HG02938 (cell line): ENCODE measurements around the gene PACS2.
"Not testable (repeated sequence)": the region's sequence is repeated elsewhere in the genome, so short reads cannot be mapped to it uniquely, and the experiment has no call there.

ENCODE experiments used
- ATAC-seq: cut with Tn5 transposase; IDR thresholded peaks from one replicate; pipeline ENCODE4 v1.9.1; 2021; ENCODE audit warnings: mild to moderate bottlenecking, moderate library complexity; ENCODE audit not compliant: unreplicated experiment

Gene PACS2

DNA sequence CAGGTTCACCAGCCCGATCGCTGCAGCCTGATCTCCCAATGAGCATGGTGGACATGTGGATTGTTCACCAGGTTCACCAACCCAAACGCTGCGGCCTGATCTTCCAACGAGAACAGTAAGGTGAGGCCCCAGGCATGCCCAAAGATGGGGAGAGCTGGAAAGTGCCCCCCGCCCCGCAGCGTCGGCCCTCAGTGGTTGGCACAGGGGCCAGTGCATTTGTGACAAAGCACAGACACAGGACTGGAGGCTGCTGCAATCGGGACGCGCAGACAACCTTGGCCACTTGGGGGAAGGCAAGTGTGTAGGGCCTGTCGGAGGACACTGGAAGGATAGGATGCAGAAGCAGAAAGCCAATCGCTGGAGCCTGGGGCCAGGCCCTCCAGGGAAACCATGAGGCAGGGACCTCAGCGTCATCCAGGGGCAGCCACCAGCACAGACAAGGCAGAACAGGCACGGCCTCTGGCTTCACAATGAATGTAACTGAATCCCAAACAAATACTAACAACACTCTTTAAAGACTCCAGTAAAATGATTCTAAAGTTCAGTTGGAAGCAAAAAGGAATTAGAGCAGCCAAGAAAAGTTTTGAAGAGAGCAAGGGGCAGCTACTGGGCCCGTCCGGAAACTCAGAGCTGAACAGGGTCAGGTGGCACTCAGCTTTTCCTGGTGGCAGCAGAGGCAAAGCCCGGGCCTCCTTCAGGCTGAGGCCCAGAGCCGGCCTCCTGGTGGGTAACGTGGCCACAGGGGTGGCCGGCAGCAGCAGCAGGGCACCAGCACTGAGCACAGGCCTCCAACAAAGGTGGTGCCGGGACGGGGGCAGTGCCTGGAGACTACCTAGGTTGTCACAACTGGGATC, 27.1 kb upstream of the PACS2 start:
- ATAC-seq = no peak

DNA sequence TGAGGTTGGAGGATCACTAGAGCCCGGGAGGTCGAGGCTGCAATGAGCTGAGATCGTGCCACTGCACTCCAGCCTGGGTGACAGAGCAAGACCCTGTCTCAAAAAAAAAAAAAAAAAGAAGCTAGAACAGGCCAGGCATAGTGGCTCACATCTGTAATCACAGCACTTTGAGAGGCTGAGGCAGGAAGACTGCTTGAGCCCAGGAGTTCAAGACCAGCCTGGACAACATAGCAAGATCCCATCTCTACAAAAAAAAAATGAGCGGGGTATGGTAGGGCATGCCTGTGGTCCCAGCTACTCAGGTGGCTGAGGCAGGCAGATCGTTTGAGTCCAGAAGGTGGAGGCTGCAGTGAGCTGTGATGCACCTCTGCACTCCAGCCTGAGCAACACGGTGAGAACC, 25.6 kb upstream of the PACS2 start:
- ATAC-seq = not testable (repeated sequence)

DNA sequence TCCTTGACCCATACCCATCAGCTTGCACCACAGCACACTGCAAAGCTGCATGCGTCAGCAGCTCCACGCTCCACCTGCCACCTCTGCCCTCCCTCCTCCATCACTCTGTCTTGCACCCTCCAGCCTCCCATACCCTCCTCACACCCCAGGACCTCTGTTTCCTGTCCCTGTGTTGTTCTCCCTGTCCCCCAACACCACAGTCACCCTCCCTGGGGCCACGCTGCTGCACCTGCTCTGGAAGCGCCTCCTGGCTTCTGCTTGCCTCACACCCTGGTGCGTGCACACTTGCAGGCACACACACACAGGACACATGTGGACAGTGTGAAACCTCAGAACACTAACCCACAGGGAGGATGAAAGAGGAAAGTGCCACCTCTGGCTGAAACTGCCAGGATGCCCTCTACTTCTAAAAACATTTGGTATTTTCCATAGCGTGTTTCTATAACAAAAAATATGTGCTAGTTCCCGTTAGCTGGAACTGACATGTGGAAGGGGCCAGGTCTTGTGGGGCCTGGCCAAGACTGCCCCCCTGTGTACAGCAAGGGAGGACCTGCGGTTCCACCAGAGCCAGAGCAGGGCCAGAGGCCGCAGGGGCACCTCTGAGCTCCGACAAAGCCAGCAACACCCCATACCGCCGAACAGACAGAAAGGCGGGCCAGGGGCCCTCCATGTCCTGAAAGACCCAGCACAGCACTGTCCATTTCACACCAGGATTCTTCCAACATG, 23.8 kb upstream of the PACS2 start:
- no peak for ATAC-seq

DNA sequence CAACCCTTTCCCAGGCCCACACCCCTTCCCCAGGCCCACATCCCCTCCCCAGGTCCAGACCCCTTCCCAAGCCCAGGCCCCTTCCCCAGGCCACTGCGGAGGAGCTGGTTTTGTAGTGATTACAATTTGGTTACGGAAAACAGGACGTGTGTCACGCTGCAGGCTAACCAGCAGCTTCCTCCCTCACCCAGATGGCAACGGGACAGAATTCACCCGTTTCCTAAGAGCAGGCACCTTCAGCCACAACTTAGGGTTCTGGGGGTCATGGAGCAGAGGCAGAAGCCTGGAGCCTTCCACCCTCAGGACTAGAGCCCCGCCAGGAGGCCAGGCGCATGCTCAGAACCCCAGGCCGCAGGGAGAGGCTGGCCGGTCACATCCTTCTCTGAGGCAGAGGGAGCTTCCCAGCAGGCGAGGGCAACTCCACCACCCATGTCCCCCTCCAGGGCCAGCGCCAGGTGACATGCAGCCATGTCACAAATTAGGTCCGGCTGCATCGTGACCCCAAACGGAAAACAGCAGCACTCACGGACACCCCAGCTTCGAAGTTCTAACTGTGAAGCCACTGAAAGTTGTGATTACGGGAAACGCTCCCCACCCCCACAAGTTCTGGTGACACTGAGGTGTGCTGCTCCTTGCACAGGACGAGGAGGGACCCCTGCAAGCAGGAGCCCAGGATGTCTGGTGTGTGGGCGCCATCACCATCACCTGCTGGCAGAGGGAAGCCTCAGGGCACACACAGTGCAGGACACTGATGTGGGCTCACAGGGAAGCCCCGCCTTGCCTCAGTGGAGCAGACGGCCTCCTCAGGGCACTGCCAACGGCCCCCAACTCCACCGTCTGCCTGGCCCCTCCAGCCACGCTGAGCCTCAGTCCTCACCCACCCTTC, 21.5 kb upstream of the PACS2 start:
- no peak for ATAC-seq

DNA sequence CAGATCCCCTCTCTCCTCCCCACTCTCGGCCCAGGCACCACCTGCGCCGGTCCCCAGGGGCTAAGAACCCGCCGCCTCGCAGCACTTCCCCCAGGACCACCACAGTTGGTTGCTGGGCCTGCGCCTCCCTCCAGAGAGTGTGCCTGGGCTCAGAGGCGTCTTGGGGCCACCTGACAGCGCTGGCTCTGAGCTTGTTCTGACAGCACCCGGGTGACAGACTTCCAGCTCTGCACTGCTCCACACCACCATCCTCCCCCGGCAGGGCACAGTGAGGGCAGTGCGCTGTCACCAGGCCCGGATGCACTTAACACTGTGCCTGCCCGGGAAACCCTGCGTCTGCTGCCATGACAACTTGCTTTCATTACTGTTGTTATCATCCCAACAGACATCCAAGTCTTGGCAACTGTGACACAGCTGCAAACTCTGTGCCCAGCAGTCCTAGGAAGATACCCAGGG, 20.4 kb upstream of the PACS2 start:
- ATAC-seq = no peak

DNA sequence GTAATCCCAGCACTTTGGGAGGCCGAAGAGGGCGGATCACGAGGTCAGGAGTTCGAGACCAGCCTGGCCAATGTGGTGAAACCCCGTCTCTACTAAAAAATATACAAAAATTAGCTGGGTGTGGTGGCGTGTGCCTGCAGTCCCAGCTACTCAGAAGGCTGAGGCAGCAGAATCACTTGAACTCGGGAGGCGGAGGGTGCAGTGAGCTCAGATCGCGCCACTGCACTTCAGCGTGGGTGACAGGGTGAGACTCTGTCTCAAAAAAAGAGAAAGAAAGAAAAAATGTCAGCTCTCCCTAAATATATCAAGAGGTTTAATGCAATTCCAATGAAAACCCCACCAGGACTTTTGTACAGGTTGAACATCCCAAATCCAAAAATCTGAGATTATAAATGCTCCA, 17.2 kb upstream of the PACS2 start:
- not testable (repeated sequence) for ATAC-seq

DNA sequence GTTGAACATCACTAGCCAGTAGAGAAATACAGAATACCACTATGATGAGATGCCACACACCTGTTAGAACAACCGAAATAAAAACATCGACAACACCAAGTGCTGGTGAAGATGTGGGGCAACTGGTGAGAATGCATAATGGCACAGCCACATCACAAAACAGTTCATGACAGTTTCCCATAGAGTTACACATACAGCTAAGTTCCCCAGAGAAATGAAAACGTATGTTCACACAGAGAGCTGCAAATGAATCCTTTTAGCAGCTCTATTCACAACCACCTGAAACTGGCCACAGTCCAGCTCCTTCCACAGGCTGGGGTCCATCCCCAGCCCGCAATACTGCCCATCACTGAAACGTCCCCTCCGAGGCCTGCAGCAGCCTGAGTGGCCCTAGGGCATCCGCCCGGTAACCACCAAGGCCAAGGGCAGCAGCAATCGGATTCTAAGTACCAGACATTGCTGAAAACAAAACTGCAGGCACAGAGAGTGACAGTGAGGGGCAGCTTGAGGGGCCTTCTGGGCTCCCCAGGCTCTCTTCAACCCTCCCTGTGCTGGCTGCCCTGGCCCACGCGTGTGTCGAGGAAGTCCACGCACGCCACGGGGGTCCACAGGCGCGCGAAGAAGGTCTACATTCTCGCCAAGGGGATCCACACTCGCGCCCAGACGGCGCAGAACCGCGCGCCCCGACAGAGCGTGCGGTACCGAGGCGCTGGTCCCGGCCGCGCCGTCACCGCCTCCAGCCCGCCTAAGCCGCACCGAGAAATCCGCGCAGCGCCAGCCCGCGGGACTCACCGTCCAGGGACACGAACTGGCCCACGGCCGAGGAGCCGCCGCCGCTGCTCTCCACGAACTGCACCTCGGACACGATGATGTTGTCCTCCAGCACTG, 14.7 kb upstream of the PACS2 start:
- peak; percentile 10 for ATAC-seq

DNA sequence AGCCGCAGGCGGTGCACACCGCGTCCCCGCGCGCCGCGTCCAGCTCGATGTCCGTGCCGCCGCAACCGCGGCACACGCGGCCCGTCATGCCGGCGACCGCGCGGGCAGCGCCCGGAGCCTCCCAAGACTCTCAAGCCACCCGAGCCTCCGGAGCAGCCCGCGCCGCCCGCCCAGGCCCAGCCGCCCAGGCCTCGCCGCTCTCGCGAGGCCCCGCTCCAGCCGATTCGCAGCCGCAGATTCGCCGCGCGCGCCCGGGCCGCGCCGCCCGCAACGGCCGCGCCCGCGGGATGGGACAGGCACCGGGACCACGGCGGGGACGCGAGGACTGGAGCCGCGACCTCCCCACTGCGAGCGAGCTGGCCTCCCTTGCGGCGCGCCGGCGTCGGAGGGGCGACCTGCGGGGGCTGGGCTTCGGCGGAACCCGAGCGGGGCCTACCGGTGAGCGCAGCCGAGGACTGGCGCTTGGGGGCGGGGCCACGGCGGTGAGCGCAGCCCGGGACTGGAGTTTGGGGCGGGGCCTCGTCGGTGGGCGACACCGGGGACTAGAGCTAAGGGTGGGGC, 13.9 kb upstream of the PACS2 start, which contains the start of gene BRF1:
BRF1 (minus strand) TSS at position 460 of the 561 bp plus-strand sequence; CDS start at position 88, 372 bp downstream.
- peak; percentile 85 for ATAC-seq

DNA sequence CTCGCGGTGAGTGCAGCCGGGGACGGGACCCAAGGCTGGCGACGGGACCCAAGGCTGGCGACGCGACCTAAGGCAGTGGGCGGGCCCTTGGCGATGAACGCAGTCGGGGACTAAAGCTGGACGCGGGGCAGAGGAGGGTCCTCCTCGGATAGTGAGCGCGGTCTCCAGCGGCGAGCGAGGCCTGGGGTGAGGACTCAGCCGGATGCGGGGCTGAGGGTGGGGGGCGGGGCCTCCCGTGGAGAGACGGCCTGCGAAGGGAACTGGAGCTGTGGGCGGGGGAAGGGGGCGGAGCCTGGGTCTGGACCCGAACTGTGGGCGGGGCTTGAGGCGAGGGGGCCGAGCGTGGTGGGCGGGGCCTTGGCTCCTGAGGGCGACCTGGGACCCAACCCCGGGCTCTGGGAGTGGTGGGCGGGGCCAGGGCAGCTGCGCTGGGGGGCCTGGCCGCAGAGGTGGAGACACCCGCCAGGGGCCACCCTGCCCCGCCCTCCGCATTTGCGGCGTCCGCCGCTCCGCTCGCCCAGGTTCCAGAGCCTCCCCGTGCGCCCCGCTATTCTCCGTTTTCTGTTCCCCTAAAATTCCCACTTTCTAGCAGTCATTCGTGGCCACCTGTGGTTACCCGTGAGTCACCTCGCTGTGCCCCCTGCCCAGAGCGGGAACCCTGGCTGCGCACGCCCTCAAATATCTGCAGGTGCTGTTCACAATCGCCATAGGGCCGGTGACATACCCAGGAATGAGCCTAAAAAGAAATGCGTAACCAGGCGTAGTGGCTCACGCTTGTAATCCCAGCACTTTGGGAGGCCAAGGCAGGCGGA, 13.2 kb upstream of the PACS2 start:
- ATAC-seq = peak; percentile 49

DNA sequence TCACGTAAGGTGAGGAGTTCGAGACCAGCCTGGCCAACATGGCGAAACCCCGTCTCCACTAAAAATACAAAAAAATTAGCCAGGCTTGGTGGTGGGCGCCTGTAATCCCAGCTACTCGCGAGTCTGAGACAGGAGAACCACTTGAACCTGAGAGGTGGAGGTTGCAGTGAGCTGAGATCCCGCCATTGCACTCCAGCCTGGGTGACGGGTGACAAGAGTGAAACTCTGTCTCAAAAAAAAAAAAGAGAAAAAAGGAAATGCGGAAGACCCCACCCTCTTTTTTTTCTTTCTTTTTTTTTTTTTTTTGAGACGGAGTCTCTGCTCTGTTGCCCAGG, 12.7 kb upstream of the PACS2 start:
- not testable (repeated sequence) for ATAC-seq

DNA sequence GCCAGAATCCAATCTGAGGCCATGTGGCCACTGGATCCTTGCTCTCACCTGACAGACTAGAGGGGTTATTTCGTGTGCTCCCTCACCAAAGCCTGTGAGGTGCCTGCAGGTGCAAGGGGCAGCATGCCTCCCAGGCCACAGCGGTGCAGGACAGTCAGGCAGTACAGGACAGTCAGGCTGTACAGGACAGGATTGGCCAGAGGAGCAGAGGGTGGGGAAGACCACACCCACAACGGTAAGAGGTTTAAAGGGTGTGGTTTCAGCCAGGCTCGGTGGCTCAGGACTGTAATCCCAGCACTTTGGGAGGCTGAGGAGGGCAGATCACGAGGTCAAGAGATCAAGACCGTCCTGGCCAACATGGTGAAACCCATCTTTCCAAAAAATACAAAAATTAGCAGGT, 10.6 kb upstream of the PACS2 start:
- no peak for ATAC-seq

DNA sequence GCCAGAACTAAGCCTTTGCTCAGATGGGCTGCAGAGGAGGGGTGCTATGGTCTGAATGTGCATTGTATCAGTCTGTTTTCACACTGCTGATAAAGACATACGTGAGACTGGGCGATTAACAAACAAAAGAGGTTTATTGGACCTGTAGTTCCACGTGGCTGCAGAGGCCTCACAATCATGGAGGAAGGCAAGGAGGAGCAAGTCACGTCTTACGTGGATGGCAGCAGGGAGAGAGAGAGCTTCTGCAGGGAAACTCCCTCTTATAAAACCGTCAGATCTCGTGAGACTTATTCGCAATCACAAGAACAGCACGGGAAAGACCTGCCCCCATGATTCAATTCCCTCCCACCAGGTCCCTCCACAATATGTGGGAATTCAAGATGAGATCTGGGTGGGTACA, 10.0 kb upstream of the PACS2 start:
- no peak for ATAC-seq

DNA sequence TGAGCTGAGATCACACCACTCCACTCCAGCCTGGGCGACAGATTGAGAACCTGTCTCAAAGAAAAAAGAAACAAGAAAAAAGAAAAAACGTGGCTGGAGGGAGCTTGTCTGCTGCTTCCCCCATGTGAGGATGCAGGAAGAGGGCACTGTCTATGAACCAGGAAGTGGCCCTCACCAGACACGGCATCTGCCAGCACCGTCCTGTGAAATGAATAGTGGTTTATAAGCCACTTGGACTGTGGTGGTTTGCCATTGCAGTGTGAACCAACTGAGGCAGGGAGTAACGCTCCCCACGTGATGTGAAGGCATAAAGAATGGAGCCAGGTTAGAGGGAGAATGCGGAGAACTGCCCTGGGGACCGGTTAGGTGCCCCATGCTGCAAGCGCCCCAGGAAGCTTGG, 9.2 kb upstream of the PACS2 start:
- no peak for ATAC-seq

DNA sequence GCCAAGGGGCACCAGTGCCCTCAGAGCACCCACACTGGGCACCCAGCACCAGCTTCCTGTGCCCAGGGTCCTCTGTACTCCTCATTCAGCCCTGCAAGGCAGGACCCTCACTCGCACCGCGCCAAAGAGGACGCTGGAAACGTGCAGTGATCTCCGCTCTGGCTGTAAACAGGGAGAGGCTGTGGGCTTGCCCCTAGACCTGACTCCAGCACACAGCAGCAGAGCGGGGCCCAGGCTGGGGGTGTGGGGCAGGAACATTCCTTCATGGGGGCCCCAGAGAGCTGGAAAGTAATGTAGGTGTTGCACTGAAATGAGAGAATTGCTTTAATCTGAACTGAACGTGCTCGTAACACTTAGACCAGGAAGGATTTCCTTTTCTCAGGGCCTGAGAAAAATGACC, 8.8 kb upstream of the PACS2 start:
- ATAC-seq = no peak

DNA sequence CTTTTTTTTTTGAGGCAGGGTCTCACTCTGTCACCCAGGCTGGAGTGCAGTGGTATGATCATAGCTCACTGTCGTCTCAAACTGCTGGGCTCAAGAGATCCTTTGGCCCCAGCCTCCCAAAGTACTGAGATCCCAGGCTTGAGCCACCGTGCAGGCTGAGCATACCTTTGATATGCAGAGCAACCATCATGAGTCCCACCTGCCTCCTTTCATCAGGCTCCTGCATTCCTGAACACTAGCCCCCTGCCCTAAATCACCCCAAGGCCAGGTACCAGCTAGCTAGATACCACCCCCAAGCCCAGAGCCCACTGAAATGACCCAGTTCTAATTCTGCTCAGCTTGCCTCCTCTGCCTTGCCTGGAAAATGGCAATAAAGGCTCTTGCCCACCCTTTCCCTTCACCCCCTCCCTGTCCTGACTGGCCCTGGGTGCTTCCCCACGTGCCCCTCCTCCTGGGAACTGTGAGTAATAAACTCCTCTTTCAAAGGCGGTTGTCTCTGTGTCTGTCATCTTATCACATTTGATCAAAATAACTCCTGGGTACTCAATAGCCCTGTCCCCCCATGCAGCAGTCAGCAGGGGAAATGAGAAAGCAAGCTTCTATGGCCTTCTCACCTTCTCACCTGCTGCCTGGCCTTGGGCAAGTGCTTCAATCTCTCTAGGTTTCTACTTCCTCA, 7.4 kb upstream of the PACS2 start:
- ATAC-seq = no peak

DNA sequence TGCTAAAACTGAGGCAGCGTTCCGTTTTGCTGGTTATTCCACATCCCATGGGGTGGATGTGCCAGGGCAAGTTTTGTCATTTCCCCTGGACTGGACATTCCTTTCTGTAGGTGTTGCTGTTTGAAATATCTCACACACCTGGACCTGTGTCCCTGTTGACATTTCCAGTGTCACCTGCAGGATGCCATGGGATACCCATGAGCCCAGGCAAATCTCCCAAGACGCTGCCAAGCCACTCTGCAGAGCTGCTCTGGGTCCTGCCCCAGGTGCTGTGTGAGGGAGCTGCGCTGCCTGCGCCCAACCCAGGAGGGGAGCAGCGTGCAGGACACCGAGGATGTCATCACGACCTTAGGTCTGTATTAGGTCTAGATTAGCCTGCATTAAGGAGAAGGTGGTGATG, 5.2 kb upstream of the PACS2 start:
- no peak for ATAC-seq

DNA sequence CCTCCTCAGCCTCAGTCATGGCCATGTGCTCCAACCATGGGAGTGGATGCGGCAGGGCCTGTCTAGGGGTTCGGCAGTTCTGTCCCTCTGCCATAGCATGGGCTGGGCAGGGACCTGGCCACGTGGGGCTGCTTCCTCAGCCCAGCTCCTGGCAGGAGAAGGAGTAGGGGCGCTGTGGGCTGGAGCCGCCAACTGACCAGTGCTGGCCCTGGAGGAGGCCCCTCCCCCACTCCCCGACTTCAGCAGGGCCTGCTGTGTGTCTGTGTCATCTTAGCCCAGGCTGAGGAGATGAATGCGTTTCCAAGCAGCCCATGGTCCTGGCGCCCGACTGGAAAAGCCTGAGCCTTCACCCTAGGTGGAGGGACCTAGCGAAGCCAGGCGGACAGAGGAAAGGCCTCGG, 2.7 kb upstream of the PACS2 start:
- no peak for ATAC-seq

DNA sequence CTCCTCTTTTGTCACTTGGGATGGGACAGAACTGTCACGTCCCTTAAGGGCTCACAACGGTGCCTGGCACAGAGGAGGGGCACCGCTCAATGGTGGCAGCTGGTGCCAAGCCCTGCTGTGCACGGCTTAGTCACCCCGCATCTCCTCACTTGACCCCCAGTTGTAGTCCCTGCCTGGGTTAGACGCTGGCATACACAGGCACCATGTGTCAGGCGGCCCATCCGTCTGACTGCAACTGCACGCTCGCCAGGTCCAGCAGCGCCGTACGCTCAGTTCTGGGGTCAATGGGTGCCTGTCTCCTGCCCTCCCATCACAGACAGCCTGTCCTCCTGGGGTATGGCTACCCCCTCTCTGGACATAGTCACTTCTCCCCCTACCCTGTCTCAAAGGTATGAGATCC, 1.6 kb upstream of the PACS2 start:
- ATAC-seq = no peak
